Glomerular visceral epithelial cell (primary cell): ENCODE data around the gene RASA3.

ENCODE experiments used
- DNase-seq: peaks from one replicate; pipeline ENCODE4 v3.0.0-alpha.2; 2016; ENCODE audit errors: extremely low spot score

The RASA3 gene

DNA sequence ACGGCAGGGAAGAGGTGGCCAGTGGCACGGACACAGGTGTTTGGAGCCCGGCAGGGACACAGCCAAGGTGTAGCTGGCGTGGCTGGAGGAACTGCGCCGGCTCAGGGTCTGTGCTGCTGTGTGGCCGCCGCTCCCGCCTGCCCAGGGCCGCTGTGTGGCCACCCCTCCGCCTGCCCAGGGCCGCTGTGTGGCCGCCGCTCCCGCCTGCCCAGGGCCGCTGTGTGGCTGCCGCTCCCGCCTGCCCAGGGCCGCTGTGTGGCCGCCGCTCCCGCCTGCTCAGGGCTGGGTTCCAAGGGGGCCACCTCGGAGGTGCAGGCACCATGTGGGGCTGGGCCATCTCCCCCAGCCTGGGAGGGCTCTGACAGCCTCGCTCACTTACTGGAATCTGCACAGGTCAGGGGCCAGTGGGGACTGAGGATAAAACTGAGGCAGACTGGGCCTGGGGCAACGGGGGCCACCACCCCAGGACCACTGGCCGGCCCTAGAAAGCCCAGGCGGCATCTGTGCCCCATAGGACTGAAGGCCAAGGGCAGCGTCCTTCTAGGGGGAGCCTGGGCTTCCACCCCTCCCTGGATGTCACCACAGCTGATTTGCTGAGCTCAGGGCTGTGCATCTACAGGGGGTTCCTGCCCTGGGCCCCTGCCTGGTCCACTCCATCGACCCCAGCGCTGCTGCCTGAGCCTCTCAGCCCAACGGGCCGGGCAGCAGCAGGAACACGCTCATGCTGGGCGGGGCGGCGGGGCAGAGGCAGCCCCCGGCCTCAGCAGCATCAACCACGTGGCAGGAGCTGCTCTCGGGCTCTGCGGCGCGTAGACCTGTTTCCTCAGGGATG lies 180.1 kb downstream of the RASA3 start:
- no peak for DNase-seq

GRCh38 chr13:113951246-113951999 lies 181.0 kb downstream of the RASA3 start:
- DNase-seq = peak; percentile 80

GRCh38 chr13:113950451-113951245 lies 181.8 kb downstream of the RASA3 start:
- no peak for DNase-seq

GRCh38 chr13:113949546-113949945 lies 182.9 kb downstream of the RASA3 start:
- no peak for DNase-seq

DNA sequence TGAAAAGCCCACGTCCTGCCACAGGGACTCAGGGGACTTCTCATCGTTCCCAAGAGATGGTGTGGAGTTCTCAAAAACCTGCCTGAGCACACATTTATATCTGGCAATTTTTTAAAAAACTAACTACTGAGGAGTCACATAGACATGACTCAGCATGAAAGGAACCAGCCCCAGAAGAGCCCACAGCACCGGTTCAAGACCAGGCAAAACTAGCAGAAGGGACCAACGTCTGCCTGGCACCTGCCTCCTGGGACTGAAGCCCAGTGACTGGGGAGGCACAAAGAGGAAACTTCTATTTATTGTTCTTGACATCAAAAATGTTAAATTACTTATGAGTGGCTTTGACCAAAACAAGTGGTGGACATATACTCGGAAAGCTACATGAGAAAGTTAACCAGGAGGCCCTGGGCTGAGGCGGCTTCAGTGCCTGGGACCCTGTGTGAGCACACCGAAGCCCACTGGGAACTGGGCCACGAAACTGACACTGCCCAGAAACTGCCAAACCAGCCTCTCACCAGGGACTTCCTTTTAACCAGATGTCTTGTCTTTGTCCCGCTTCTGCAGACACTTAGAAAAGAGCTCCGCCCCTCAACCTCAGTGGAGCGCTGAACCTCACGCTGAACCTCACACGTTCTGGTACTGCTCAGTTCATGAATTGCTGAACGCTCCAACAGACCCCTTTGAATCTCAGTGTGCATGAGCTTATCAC lies 184.2 kb downstream of the RASA3 start:
- no peak for DNase-seq

DNA sequence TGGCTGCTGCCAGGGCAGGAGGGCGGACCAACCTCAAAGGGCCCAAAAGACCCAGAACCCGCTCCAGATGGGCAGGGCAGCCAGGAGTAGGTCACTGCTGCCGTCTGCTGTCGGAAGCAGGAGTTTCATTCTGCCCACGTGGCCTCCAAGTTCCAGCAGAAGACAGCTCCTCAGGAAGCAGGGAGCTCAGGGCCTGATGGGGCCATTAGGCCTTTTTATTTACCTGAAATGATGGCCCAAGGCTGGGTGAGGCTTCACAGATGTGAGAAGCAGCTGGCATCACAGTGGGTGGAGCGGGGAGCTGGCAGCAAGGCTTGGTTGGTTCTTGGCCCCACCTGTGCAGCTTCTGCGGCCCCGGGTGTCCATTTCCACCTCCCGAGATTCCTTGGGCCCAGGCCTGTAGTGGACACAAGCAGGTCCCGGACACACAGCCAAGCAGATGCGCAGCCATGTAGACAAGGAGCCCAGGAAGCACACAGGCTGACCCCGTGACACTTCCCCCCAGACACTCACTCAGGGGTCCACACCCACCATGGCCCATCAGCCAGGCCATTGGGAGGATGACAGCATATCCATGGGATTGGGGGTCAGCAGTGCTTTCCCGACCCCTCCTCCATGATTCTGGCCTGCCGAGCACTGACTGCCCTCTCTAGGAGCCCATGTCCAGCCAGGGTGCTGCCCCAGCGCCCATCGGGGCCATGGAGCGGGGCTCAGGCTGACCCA lies 185.0 kb downstream of the RASA3 start:
- peak; percentile 65 for DNase-seq

- no peak for DNase-seq
These were observed 185.8 kb downstream of the RASA3 start for GRCh38 chr13:113946409-113947181.

DNA sequence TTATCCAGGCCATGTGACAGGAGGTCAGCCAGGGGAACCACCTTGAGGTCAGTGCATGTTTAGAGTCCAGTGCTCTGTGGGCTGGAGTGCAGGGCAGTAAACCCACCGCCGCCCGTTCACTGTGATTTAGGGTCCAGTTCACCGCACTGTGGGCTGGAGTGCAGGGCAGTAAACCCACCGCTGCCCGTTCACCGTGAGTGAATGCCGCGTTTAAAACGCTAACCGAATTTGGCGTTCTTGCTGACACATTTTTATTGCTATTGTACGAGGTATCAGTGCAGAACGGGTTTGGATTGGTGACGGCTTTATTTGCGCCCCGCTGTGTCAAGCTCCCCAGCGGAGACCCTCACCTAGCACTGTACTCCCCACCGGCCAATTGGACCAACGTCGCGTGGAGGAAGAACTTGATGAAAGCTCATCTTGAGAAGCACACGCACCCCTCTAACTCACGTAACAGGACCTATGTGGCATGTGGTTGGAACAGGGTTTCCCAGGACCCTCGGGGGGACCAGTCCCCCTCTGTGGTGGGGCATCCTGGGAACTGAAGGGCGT lies 186.5 kb downstream of the RASA3 start:
- DNase-seq = no peak

DNA sequence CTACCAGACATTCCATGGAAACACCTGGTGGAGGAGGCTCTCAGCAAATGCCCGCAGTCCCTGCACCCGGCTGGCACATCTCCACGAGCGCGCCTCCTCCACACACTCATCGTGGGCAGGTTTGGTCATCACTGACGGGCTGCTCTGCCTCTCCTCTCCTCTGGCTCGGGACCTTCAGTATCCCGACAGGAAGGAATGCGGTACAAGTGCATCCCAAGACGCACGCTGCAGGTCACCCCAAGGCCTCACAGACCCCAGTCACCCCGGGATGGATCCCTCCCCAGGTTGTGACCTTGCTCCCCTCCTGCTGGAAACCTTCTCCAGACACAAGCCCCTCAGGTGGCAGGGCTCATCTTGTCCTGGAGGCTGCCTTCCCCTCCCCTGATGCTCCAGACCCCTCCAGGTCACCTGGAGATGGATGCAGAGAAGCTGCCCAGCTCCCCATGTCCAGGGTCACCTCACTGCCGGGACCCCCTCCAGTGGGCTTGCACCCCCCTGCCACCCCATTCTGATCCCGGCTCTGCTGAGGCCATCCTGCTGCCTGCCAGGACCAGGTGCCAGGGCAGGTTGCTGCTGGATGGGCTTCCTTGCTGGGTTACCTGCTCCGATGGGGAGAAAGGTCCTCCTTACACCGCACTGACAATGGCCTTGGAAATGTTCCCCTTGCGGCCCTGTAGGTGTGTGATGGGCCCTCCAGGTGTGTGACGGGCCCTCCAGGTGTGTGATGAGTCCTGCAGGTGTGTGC lies 188.4 kb downstream of the RASA3 start:
- DNase-seq = no peak

DNA sequence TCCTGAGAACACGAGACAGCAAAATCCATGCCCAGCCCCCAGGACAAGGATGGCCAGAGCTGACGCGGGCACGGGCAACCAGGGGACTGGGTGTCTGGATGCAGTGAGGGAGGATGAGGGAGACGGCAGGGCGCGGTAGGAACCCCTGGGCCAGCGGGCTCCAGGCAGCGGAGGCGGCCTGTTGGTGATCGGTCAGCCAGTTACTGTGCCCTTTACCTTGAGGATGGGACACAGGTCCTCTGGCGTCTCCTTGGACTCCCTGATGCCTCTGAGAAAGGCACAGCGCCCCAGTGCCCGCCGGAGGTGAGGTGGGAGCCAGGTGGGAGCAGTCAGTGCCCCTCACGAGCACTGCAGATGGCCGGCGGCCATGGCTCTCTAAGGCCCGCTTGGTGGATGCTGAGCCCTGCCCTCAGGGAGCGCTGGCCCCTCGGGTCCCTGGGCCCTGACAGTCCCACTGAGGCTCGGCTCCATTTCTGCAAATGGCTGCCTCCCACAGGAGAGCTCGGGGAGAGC lies 189.8 kb downstream of the RASA3 start:
- no peak for DNase-seq

DNA sequence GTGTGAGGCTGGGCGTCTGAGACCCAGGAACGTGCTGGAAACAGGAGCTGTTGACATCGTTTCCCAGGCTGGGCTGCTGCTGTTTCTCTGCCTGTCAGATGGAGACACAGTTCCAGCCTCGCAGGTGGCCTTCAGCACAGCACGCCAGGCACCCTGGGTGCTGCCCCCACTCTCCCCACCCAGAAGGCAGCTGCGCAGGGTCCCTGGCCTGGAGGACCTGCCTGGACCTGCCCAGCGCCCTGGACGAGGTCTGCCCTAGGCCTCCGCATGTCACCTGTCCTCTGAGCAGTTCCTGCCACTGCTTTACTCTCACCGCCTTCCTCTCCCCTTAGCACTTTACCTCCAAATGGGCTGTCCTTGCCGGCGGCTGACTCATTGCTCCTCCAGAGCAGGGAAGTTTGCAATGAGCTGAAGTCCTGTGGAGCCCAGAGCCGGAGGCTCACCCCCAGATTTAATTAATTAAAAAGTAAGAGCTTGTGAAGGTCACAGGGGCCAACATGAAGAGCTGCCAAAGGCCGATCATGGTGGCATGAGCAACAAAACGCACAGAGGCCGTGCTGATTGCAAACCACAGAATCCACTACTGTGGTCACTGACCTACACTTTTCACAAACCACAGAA lies 190.7 kb downstream of the RASA3 start:
- peak; percentile 63 for DNase-seq

GRCh38 chr13:113939944-113940297 lies 192.5 kb downstream of the RASA3 start:
- DNase-seq = no peak

DNA sequence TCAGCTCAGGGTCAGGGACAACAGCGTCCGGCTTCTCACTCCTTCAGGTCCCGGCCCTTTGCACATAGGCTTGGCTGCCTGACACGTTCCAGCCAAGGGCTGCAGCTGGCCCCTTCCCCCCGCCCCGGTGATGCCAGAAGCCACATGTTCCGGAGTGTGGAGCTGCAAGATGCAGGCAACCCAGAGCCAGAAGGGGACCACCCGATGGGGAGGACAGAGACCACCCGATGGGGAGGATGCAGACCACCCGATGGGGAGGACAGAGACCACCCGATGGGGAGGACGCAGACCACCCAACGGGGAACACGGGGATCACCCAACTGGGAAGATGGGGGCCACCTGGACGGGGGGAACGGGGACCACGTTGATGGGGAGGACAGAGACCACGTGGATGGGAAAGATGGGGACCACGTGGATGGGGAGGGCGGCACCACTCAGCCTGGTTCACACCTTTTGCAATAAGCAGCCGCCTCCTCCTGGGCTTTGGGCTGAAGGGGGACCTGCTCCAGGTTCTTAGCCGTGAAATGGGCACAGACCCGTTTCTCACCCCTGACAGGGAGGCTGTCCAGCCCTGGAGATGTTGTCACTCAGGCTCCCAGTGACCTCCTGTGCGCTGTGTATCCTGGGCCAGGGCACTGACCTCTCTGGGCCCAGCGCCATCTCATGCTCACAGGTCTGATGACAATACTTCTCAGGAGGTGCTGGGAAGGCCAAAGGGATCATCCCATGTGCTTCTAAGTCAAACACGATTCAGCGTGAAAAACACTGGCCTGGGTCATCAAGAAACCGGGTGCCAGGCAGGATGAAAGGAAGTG lies 193.1 kb downstream of the RASA3 start:
- no peak for DNase-seq

DNA sequence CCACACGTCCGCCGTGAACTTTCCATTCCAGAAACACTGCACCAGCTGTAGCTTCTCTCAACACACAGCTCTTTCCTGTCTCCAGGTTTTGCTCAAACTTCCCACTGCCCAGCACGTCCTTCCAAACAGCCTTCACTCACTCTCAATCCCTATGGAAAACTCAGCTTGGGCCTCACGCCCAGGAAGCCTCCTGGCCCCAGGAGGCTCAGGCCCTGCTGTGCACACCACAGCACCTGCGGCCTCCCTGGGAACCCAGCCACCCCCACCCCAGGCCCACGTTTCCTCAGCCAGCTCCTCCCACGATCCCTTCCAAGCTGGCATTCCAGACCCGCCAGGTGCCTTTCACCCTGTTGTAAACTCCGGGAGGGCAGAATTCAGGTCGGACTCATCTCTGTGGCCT lies 193.7 kb downstream of the RASA3 start:
- no peak for DNase-seq

DNA sequence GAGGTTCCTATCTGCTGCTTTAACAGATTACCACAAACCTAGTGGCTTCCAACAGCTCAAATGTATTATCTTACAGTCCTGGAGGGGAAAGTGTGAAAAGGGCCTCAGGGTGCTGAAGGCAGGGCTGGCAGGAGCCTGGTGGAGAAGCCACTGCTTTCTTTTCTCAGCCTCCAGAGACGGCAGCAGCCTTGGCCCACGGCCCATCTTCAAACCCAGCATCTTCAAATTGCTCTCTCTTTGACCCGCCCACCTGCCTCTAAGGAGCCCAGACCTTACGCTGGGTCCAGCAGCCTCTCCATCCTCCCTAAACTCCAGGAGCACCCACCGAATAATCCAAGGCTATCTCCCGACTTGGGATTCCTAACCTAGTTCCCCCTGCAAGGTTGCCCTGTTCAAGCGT lies 194.2 kb downstream of the RASA3 start:
- no peak for DNase-seq

GRCh38 chr13:113937527-113938180 lies 194.8 kb downstream of the RASA3 start:
- DNase-seq = no peak

GRCh38 chr13:113937073-113937472 lies 195.3 kb downstream of the RASA3 start:
- DNase-seq = no peak
